GM23248 (cell line): ENCODE results near the gene ZNF302.

ENCODE experiments used
- EZH2 ChIP-seq: fragments of 200-600 bp; sonication (generic); IDR thresholded peaks from 2 replicates; pipeline ENCODE4 v1.6.1; 2018; ENCODE audit warnings: antibody characterized with exemption, mild to moderate bottlenecking; ENCODE audit not compliant: insufficient read depth, poor library complexity, severe bottlenecking
- EZH2phosphoT487 ChIP-seq: fragments of 200-600 bp; sonication (generic); IDR thresholded peaks from 2 replicates; pipeline ENCODE4 v1.6.1; 2018; ENCODE audit warnings: antibody characterized with exemption, moderate library complexity, mild to moderate bottlenecking, low read depth; ENCODE audit not compliant: insufficient read depth

GRCh38 chr19:34642241-34642640 lies 35.2 kb upstream of the ZNF302 start:
- no peak for TF ChIP-seq EZH2
- TF ChIP-seq EZH2phosphoT487 = no peak
